ENCODE results near the gene SLC35F4.

SLC35F4 gene

GRCh38 chr14:57848353-57848752, 17.5 kb downstream of the SLC35F4 start:
- no peak for DNase-seq (ENCODE audit: low read depth in 2 of 2)

GRCh38 chr14:57847706-57848105, 18.2 kb downstream of the SLC35F4 start:
- DNase-seq (ENCODE audit: low read depth in 2 of 2): no peak

- no peak for DNase-seq (ENCODE audit: low read depth in 2 of 2)
Measured at GRCh38 chr14:57847096-57847495, 18.8 kb downstream of the SLC35F4 start.

- no peak for DNase-seq (ENCODE audit: low read depth in 2 of 2)
Measured at GRCh38 chr14:57846596-57846995, 19.3 kb downstream of the SLC35F4 start.

- no peak for DNase-seq (ENCODE audit: low read depth in 2 of 2)
Measured at GRCh38 chr14:57845802-57846531, 19.9 kb downstream of the SLC35F4 start.

GRCh38 chr14:57845316-57845715, 20.6 kb downstream of the SLC35F4 start:
- DNase-seq (ENCODE audit: low read depth in 2 of 2): no peak

GRCh38 chr14:57837267-57837666, 28.6 kb downstream of the SLC35F4 start:
- no peak for DNase-seq (ENCODE audit: low read depth in 2 of 2)

GRCh38 chr14:57835766-57836165, 30.1 kb downstream of the SLC35F4 start:
- no peak for DNase-seq (ENCODE audit: low read depth in 2 of 2)

- DNase-seq (ENCODE audit: low read depth in 2 of 2): no peak
Measured at GRCh38 chr14:57834961-57835360, 30.9 kb downstream of the SLC35F4 start.

GRCh38 chr14:57834001-57834598, 31.8 kb downstream of the SLC35F4 start:
- DNase-seq (ENCODE audit: low read depth in 2 of 2): no peak

- DNase-seq (ENCODE audit: low read depth in 2 of 2): no peak
Measured at GRCh38 chr14:57833323-57833722, 32.6 kb downstream of the SLC35F4 start.

- no peak for DNase-seq (ENCODE audit: low read depth in 2 of 2)
Measured at GRCh38 chr14:57831981-57832380, 33.9 kb downstream of the SLC35F4 start.

- no peak for DNase-seq (ENCODE audit: low read depth in 2 of 2)
Measured at GRCh38 chr14:57828713-57829112, 37.2 kb downstream of the SLC35F4 start.

GRCh38 chr14:57823015-57823660, 42.8 kb downstream of the SLC35F4 start:
- no peak for DNase-seq (ENCODE audit: low read depth in 2 of 2)

- no peak for DNase-seq (ENCODE audit: low read depth in 2 of 2)
Measured at GRCh38 chr14:57822081-57822480, 43.8 kb downstream of the SLC35F4 start.

GRCh38 chr14:57820581-57820980, 45.3 kb downstream of the SLC35F4 start:
- DNase-seq (ENCODE audit: low read depth in 2 of 2): no peak

- DNase-seq (ENCODE audit: low read depth in 2 of 2): no peak
Measured at GRCh38 chr14:57818511-57818910, 47.4 kb downstream of the SLC35F4 start.

GRCh38 chr14:57816568-57817284, 49.2 kb downstream of the SLC35F4 start:
- no peak for DNase-seq (ENCODE audit: low read depth in 2 of 2)

- no peak for DNase-seq (ENCODE audit: low read depth in 2 of 2)
Measured at GRCh38 chr14:57814726-57815125, 51.2 kb downstream of the SLC35F4 start.

GRCh38 chr14:57812741-57813140, 53.2 kb downstream of the SLC35F4 start:
- no peak for DNase-seq (ENCODE audit: low read depth in 2 of 2)

GRCh38 chr14:57811998-57812546, 53.8 kb downstream of the SLC35F4 start:
- no peak for DNase-seq (ENCODE audit: low read depth in 2 of 2)

GRCh38 chr14:57809808-57810207, 56.1 kb downstream of the SLC35F4 start:
- DNase-seq (ENCODE audit: low read depth in 2 of 2): no peak
